ENCODE results near the gene EEIG1.

GRCh38 chr9:127943011-127943662 lies 37.7 kb downstream of the EEIG1 start:
- TF ChIP-seq NFRKB (IDR thresholded peaks at IDR 0.05) (no peak), FOXM1 (IDR thresholded peaks at IDR 0.05; ENCODE audit: borderline replicate concordance) (no peak), SP1 (IDR thresholded peaks at IDR 0.05) (no peak), FOXA1 (IDR thresholded peaks at IDR 0.05) (no peak), ARNT (IDR thresholded peaks at IDR 0.05) (no peak), ZNF384 (IDR thresholded peaks at IDR 0.05) (no peak), L3MBTL2 (conservative IDR thresholded peaks at IDR 0.05) (no peak), BHLHE40 (IDR thresholded peaks at IDR 0.05; ENCODE audit: borderline replicate concordance) (no peak), ELF4 (IDR thresholded peaks at IDR 0.05) (no peak), TARDBP (IDR thresholded peaks at IDR 0.05) (no peak), LEF1 (IDR thresholded peaks at IDR 0.05; ENCODE audit: borderline replicate concordance) (no peak)
